ENCODE data around the gene RPLP1. TPM values are rescaled to one million over a fixed set of nuclear protein-coding genes. Genes with fewer than 3 reads are reported as not detected.

RPLP1 gene
- total RNA-seq, 1 donor from 2014 or later = 119 TPM

DNA sequence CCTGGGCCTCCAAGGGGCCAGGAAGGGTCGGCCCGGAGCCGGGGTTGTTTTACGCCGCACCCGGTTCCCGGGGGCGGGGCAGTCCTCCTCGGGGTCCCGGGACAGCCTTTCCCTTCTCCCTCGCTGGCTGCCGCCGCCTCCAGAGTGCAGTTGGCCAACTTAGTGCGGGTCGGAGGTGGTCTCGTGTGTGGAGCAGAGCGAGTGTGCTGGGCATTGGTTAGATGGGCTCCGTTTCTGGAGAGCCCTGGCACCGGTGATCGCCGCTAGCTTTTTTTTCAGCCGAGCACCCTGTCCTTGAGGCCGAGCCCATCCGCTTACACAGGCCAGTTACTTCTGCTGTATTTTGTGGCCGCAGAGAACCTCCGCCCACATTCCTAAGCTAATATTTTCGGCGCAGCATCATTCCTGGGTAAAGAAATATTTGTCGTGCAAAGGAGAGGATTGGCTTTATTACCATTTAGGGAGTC, 37.9 kb upstream of the RPLP1 start:
- H3K27ac ChIP-seq (ENCODE audit: low read depth, low read length) = no peak overlapping the region
- peaks cover 0 to 3% (median 0%) of the 10 kb centered on the region in 3 donors for H3K27me3 ChIP-seq (ENCODE audit: control insufficient read depth in 3 of 3, insufficient read depth in 3 of 3, low read length in 3 of 3)
- peaks cover 5 to 7% (median 6%) of the 10 kb centered on the region in 3 donors for H3K4me1 ChIP-seq (ENCODE audit: control insufficient read depth in 3 of 3, insufficient read depth in 3 of 3, low read length in 3 of 3)
- peak overlapping the region; percentile 78 to 86 (median 83) for H3K4me3 ChIP-seq (ENCODE audit: low read length in 3 of 3)
- no peaks in the 10 kb centered on the region for H3K9me3 ChIP-seq (ENCODE audit: control insufficient read depth in 3 of 3, low read length in 3 of 3)
- no peaks in the 10 kb centered on the region for H3K36me3 ChIP-seq (ENCODE audit: control insufficient read depth in 3 of 3, insufficient read depth in 3 of 3, low read length in 3 of 3)
- H3K9ac ChIP-seq (ENCODE audit: low read depth in 1 of 3, low read length in 3 of 3) = peak overlapping the region in 2 of 3 donors; percentile 57 to 69

DNA sequence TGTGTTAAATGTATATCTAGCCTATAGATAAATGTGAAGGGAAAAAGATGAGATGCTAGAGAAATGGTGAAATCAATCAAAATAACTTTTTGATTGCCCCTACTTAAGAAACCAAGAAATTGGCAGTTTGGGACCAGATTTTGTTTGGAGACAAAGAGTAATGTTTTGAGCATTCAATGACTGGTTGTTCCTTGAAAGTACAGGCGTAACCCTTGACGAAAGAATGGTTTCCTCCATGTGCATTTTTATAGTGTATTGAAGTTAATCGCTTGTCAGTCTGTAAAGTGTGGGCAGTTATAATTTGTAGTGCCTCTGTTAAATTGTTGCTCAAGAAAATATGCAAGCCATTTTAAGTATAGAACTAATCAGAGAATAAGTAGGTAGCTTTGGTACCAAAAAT, 37.2 kb upstream of the RPLP1 start:
- Histone ChIP-seq H3K27me3 (ENCODE audit: control insufficient read depth in 3 of 3, insufficient read depth in 3 of 3, low read length in 3 of 3) (peaks cover 0 to 3% (median 0%) of the 10 kb centered on the region in 3 donors), H3K27ac (ENCODE audit: low read depth, low read length) (no peak overlapping the region), H3K36me3 (ENCODE audit: control insufficient read depth in 3 of 3, insufficient read depth in 3 of 3, low read length in 3 of 3) (no peaks in the 10 kb centered on the region), H3K9me3 (ENCODE audit: control insufficient read depth in 3 of 3, low read length in 3 of 3) (no peaks in the 10 kb centered on the region), H3K4me1 (ENCODE audit: control insufficient read depth in 3 of 3, insufficient read depth in 3 of 3, low read length in 3 of 3) (peaks cover 5 to 7% (median 6%) of the 10 kb centered on the region in 3 donors), H3K4me3 (ENCODE audit: low read length in 3 of 3) (no peak overlapping the region), H3K9ac (ENCODE audit: low read depth in 1 of 3, low read length in 3 of 3) (no peak overlapping the region)

DNA sequence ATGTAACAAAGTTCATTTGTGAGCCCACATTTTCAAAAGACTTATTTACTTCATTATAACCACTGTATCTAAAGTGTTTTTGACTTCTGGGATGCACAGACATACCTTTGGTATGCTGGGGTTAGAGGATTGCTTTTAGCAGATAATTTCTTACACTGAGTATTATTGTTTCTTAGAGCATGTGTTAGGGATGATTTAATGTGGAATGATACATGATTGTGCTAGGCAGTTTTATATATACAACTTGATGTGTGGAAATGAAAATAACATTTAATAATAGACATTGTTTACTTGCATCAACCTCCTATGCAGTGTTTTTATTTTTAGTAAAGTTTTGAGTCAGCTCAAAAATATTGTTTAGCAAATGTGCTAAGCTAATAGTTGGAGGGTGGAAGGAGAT, 35.0 kb upstream of the RPLP1 start:
- peaks cover 5 to 7% (median 6%) of the 10 kb centered on the region in 3 donors for H3K4me1 ChIP-seq (ENCODE audit: control insufficient read depth in 3 of 3, insufficient read depth in 3 of 3, low read length in 3 of 3)
- H3K9me3 ChIP-seq (ENCODE audit: control insufficient read depth in 3 of 3, low read length in 3 of 3) = no peaks in the 10 kb centered on the region
- H3K4me3 ChIP-seq (ENCODE audit: low read length in 3 of 3) = no peak overlapping the region
- H3K9ac ChIP-seq (ENCODE audit: low read depth in 1 of 3, low read length in 3 of 3) = no peak overlapping the region
- H3K36me3 ChIP-seq (ENCODE audit: control insufficient read depth in 3 of 3, insufficient read depth in 3 of 3, low read length in 3 of 3) = no peaks in the 10 kb centered on the region
- H3K27me3 ChIP-seq (ENCODE audit: control insufficient read depth in 3 of 3, insufficient read depth in 3 of 3, low read length in 3 of 3) = peaks cover 0 to 3% (median 0%) of the 10 kb centered on the region in 3 donors
- H3K27ac ChIP-seq (ENCODE audit: low read depth, low read length) = no peak overlapping the region

DNA sequence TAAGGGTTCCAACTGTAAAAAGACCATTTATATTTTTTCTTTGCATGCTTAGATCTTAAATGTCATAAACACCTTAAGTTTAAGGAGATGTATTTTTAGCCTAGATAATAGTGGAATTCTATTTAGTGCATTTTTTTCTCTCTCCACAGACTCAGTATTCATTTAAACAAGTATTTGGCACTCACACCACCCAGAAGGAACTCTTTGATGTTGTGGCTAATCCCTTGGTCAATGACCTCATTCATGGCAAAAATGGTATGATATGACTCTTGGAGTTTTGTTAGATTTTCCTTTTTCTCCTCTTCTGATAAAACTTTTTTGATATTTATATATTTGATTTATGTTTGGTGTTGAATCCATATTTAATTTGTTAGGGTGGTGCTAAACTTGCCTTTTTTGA, 31.1 kb upstream of the RPLP1 start:
- Histone ChIP-seq H3K36me3 (ENCODE audit: control insufficient read depth in 3 of 3, insufficient read depth in 3 of 3, low read length in 3 of 3) (no peaks in the 10 kb centered on the region), H3K9me3 (ENCODE audit: control insufficient read depth in 3 of 3, low read length in 3 of 3) (no peaks in the 10 kb centered on the region), H3K27ac (ENCODE audit: low read depth, low read length) (no peak overlapping the region), H3K9ac (ENCODE audit: low read depth in 1 of 3, low read length in 3 of 3) (no peak overlapping the region), H3K4me3 (ENCODE audit: low read length in 3 of 3) (no peak overlapping the region), H3K4me1 (ENCODE audit: control insufficient read depth in 3 of 3, insufficient read depth in 3 of 3, low read length in 3 of 3) (no peaks in the 10 kb centered on the region), H3K27me3 (ENCODE audit: control insufficient read depth in 3 of 3, insufficient read depth in 3 of 3, low read length in 3 of 3) (no peaks in the 10 kb centered on the region)

DNA sequence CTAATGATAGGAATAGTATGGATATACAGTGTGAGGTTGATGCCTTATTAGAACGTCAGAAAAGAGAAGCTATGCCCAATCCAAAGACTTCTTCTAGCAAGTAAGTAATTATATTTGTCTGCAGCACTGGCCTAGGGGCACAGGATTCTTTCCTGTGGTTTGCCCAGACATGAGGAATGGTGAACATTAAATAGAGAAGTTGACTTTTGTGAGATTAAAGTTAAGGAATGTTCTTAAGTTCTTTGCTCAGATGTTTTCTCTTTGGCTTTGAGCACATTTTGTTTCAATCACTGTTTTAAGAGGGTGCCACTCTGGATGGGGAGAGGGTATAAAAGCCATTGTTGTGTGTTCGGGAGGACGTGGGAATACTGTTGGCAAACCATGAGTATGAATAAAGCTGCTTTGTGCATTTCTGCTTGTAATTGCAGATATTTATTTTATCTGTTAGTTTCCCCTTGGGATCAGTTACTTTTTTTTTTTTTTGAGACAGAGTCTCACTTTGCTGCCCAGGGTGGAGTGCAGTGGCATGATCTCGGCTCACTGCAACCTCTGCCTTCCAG, 30.2 kb upstream of the RPLP1 start:
- no peak overlapping the region for H3K9ac ChIP-seq (ENCODE audit: low read depth in 1 of 3, low read length in 3 of 3)

DNA sequence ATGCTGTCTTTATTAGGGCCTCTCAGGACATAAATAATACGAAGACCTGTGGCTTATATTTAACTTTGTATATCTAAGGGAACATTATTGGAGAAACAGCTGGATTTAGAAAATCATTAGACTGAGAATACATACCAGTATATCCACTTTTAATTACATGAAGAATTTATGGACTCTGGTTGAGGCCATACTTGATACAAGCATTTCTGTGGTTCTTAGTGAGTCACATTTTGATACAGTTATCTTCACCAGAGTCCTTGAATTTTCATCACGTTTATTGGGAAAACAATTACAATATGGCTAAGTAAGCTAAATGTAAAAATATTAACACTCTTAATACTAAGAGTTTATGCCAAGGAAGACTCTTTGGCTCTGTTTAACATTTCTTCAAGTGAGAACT, 28.6 kb upstream of the RPLP1 start:
- Histone ChIP-seq H3K36me3 (ENCODE audit: control insufficient read depth in 3 of 3, insufficient read depth in 3 of 3, low read length in 3 of 3) (no peaks in the 10 kb centered on the region), H3K4me1 (ENCODE audit: control insufficient read depth in 3 of 3, insufficient read depth in 3 of 3, low read length in 3 of 3) (no peaks in the 10 kb centered on the region)

More for the DNA sequence above, 30.2 kb upstream of the RPLP1 start:
- Histone ChIP-seq H3K27me3 (ENCODE audit: control insufficient read depth in 3 of 3, insufficient read depth in 3 of 3, low read length in 3 of 3) (no peaks in the 10 kb centered on the region), H3K9me3 (ENCODE audit: control insufficient read depth in 3 of 3, low read length in 3 of 3) (no peaks in the 10 kb centered on the region), H3K4me3 (ENCODE audit: low read length in 3 of 3) (no peak overlapping the region), H3K36me3 (ENCODE audit: control insufficient read depth in 3 of 3, insufficient read depth in 3 of 3, low read length in 3 of 3) (no peaks in the 10 kb centered on the region), H3K4me1 (ENCODE audit: control insufficient read depth in 3 of 3, insufficient read depth in 3 of 3, low read length in 3 of 3) (no peaks in the 10 kb centered on the region), H3K27ac (ENCODE audit: low read depth, low read length) (no peak overlapping the region)

DNA sequence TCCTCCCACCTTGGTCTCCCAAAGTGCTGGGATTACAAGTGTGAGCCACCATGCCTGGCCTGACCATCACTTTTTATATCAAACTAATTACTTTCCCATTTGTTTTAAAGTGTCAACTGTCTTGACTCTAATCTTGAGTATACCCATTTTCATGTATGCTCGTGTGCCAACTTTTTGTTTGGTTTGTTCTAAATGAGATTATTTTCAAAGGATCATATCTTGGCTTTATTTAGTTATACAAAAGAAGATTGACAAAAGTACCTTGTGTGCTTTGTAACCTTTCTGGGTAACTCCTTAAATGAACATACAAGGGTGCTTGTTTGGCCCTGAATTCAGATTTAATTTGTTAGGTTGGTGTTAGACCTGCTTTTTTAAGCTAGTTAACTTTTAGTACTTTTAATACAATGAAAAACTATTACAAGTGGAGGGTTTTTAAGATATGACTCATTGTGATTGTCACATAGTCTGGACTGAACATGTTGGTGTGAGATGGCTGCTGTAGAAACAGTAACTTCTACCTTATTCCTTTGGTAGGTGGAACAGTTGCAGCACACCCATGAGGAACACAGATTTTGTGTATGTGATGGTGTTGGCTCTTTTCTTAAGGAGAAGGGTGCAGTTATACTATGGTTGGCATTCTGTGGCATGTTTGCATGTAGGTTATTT, 27.7 kb upstream of the RPLP1 start:
- Histone ChIP-seq H3K9ac (ENCODE audit: low read depth in 1 of 3, low read length in 3 of 3) (no peak overlapping the region), H3K4me3 (ENCODE audit: low read length in 3 of 3) (no peak overlapping the region), H3K36me3 (ENCODE audit: control insufficient read depth in 3 of 3, insufficient read depth in 3 of 3, low read length in 3 of 3) (no peaks in the 10 kb centered on the region), H3K9me3 (ENCODE audit: control insufficient read depth in 3 of 3, low read length in 3 of 3) (no peaks in the 10 kb centered on the region), H3K27me3 (ENCODE audit: control insufficient read depth in 3 of 3, insufficient read depth in 3 of 3, low read length in 3 of 3) (no peaks in the 10 kb centered on the region), H3K27ac (ENCODE audit: low read depth, low read length) (no peak overlapping the region), H3K4me1 (ENCODE audit: control insufficient read depth in 3 of 3, insufficient read depth in 3 of 3, low read length in 3 of 3) (no peaks in the 10 kb centered on the region)

More for the DNA sequence above, 28.6 kb upstream of the RPLP1 start:
- no peaks in the 10 kb centered on the region for H3K27me3 ChIP-seq (ENCODE audit: control insufficient read depth in 3 of 3, insufficient read depth in 3 of 3, low read length in 3 of 3)
- H3K27ac ChIP-seq (ENCODE audit: low read depth, low read length) = no peak overlapping the region
- H3K4me3 ChIP-seq (ENCODE audit: low read length in 3 of 3) = no peak overlapping the region
- no peaks in the 10 kb centered on the region for H3K9me3 ChIP-seq (ENCODE audit: control insufficient read depth in 3 of 3, low read length in 3 of 3)
- H3K9ac ChIP-seq (ENCODE audit: low read depth in 1 of 3, low read length in 3 of 3) = no peak overlapping the region

DNA sequence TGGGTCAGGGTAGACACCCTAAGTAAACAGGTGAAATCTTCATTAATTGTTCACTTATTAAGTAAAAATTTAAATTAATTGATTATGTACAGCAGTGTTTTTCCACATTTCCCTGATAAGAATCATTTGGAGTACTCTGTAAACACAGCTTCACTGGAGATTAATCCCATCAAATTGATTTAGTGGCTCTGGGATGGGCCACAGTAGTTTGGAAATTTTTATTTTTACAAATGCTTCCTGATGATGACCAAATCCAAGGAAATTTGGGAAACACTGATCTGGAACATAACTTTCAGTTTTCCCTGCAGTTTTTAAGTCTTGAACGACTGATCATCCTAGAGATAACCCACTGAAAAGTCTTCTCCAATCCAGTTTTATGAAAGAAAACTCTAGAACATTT, 18.8 kb upstream of the RPLP1 start:
- H3K36me3 ChIP-seq (ENCODE audit: control insufficient read depth in 3 of 3, insufficient read depth in 3 of 3, low read length in 3 of 3) = no peaks in the 10 kb centered on the region
- H3K4me1 ChIP-seq (ENCODE audit: control insufficient read depth in 3 of 3, insufficient read depth in 3 of 3, low read length in 3 of 3) = no peaks in the 10 kb centered on the region
- H3K27me3 ChIP-seq (ENCODE audit: control insufficient read depth in 3 of 3, insufficient read depth in 3 of 3, low read length in 3 of 3) = no peaks in the 10 kb centered on the region
- no peak overlapping the region for H3K9ac ChIP-seq (ENCODE audit: low read depth in 1 of 3, low read length in 3 of 3)
- H3K4me3 ChIP-seq (ENCODE audit: low read length in 3 of 3) = no peak overlapping the region
- H3K27ac ChIP-seq (ENCODE audit: low read depth, low read length) = no peak overlapping the region
- H3K9me3 ChIP-seq (ENCODE audit: control insufficient read depth in 3 of 3, low read length in 3 of 3) = no peaks in the 10 kb centered on the region

DNA sequence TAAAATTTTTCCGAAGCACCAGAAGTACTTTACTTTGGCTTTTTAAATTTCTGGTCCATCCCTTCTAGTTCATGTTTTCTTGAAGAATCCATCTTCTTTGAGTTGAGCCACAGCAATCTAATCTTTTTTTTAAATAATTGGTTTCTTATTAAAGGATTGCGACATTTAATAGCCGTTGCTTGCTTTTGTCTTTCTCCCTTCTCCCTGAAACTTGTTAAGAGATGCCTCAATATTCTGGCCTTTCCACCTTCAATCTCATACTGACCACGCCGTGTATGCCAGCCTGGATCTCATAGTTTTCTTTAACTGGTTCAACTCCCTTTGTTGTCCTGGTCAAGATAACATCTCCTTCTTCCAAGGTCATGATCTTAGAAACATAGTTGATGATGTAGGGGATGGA, 18.4 kb upstream of the RPLP1 start:
- no peak overlapping the region for H3K9ac ChIP-seq (ENCODE audit: low read depth in 1 of 3, low read length in 3 of 3)
- H3K27ac ChIP-seq (ENCODE audit: low read depth, low read length) = no peak overlapping the region
- H3K27me3 ChIP-seq (ENCODE audit: control insufficient read depth in 3 of 3, insufficient read depth in 3 of 3, low read length in 3 of 3) = no peaks in the 10 kb centered on the region
- no peaks in the 10 kb centered on the region for H3K4me1 ChIP-seq (ENCODE audit: control insufficient read depth in 3 of 3, insufficient read depth in 3 of 3, low read length in 3 of 3)
- H3K36me3 ChIP-seq (ENCODE audit: control insufficient read depth in 3 of 3, insufficient read depth in 3 of 3, low read length in 3 of 3) = no peaks in the 10 kb centered on the region
- no peak overlapping the region for H3K4me3 ChIP-seq (ENCODE audit: low read length in 3 of 3)
- H3K9me3 ChIP-seq (ENCODE audit: control insufficient read depth in 3 of 3, low read length in 3 of 3) = no peaks in the 10 kb centered on the region

DNA sequence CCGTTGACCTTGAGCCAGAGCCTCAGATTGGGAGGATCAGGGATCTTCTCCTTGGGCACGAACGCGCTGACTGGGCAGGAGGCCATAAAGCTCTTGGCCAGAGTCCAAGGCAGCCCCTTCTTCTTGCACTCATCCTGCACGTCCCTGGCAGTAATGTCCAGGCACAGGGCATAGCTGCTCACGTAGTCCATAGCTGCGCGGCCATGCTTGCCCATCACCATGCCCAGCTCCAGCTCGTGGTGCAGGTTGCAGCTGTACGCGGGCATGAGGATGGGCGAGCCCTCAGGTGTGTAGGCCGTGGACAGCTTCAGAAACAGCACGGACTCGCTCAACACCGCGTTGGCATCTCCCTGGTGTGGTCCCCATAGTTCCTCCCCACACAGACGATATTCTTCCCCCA, 17.9 kb upstream of the RPLP1 start:
- Histone ChIP-seq H3K9me3 (ENCODE audit: control insufficient read depth in 3 of 3, low read length in 3 of 3) (no peaks in the 10 kb centered on the region), H3K4me1 (ENCODE audit: control insufficient read depth in 3 of 3, insufficient read depth in 3 of 3, low read length in 3 of 3) (no peaks in the 10 kb centered on the region), H3K4me3 (ENCODE audit: low read length in 3 of 3) (no peak overlapping the region), H3K27me3 (ENCODE audit: control insufficient read depth in 3 of 3, insufficient read depth in 3 of 3, low read length in 3 of 3) (no peaks in the 10 kb centered on the region), H3K27ac (ENCODE audit: low read depth, low read length) (no peak overlapping the region), H3K36me3 (ENCODE audit: control insufficient read depth in 3 of 3, insufficient read depth in 3 of 3, low read length in 3 of 3) (no peaks in the 10 kb centered on the region), H3K9ac (ENCODE audit: low read depth in 1 of 3, low read length in 3 of 3) (no peak overlapping the region)

Data from skeletal muscle tissue (tissue), 4 donors.